ENCODE results near the gene KLK6. TPM values are rescaled to one million over a fixed set of nuclear protein-coding genes. Genes with fewer than 3 reads are reported as not detected.

Gene KLK6
- total and polyA plus RNA-seq, 4 donors = not detected

GRCh38 chr19:50910722-50911121 lies 58.7 kb downstream of the KLK6 start (continued):
- TF ChIP-seq ZBTB33 (IDR thresholded peaks at IDR 0.05) = no peak
- no peak for TF ChIP-seq HNF4A (conservative IDR thresholded peaks at IDR 0.05)

DNA sequence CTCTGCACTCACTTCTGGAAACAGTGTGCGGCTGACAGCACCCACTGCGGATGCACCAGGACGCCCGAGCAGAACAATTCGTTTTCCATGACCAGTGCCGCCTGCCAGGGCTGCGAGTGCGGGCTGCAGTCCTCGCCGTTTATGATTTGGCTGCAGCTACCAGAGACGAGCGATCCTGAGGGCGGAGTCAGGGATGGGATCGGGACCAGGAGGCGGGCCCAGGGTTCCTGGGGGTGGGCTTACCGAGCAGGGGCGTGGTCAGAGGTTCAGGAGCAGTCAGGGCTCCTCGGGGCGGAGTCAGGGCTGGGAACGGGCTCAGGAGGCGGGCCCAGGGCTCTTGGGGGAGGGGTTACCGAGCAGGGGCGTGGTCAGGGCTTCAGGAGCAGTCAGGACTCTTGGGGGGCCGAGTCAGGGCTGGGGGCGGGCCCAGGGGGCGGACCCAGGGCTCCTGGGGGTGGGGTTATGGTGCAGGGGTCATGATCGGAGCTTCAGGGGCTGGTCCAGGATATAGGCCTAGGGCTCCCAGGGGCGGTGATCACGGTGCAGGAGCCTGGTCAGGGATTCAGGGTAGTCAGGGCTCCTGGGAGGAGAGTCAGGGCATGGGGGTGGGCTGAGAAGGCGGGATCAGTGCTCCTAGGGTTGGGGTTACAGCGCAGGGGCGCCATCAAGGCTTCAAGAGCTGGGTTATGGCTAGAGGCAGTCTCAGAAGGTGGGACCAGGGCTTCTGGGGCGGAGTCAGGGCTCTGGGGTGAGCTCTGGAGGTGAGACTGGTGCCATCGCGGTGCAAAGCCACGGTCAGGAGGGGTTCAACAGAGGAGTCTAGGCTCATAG lies 59.9 kb downstream of the KLK6 start:
- no peaks in the 10 kb centered on the region for H3K9me3 ChIP-seq (ENCODE audit: control insufficient read depth in 4 of 4, low read length in 3 of 4)
- H3K4me1 ChIP-seq (ENCODE audit: control insufficient read depth in 4 of 4, insufficient read depth in 4 of 4, low read length in 3 of 4) = no peaks in the 10 kb centered on the region
- H3K4me3 ChIP-seq (ENCODE audit: low read depth in 1 of 3, low read length in 3 of 3) = no peak overlapping the region
- TF ChIP-seq TAF1 (conservative IDR thresholded peaks at IDR 0.05) = no peak
- no peak for TF ChIP-seq SP1 (IDR thresholded peaks at IDR 0.05)
- TF ChIP-seq JUND (IDR thresholded peaks at IDR 0.05) = no peak
- TF ChIP-seq ATF3 (IDR thresholded peaks at IDR 0.05) = no peak
- no peak for TF ChIP-seq EGR1 (IDR thresholded peaks at IDR 0.05; ENCODE audit: low read depth in 2 of 2)
- no peak for TF ChIP-seq HNF4A (conservative IDR thresholded peaks at IDR 0.05)
- no peak for TF ChIP-seq NR2F2 (IDR thresholded peaks at IDR 0.05)
- no peaks in the 10 kb centered on the region for H3K36me3 ChIP-seq (ENCODE audit: control insufficient read depth in 4 of 4, insufficient read depth in 3 of 4, low read depth in 1 of 4, low read length in 3 of 4)
- peaks cover 2 to 14% (median 3%) of the 10 kb centered on the region in 4 donors for H3K27me3 ChIP-seq (ENCODE audit: control insufficient read depth in 4 of 4, insufficient read depth in 4 of 4, low read length in 3 of 4)
- 4% methylated on average over 36 of the region's 36 CpGs for WGBS
- no peak for DNase-seq (ENCODE audit: low spot score)
- no peak overlapping the region for H3K9ac ChIP-seq (ENCODE audit: low read depth in 1 of 2, low read length in 2 of 2)
- H3K27ac ChIP-seq (ENCODE audit: low read depth in 1 of 2, low read length in 2 of 2) = no peak overlapping the region

Other genes starting within 250 kb of the KLK6 start
- gene SHANK1, start 249.8 kb downstream of the KLK6 start, total RNA-seq = under 1 TPM; 0.17 to 0.28 TPM
- gene SHANK1, start 249.8 kb downstream of the KLK6 start, polyA plus RNA-seq = under 1 TPM in 1 of 2 donors, not detected in 1; 0.06 TPM
- gene CLEC11A, start 246.2 kb downstream of the KLK6 start, total RNA-seq = 10 to 100 TPM in 1 of 2 donors, 1 to 10 TPM in 1; 2.6 to 11.0 TPM
- 1 to 10 TPM; 2.4 to 8.5 TPM for gene CLEC11A, start 246.2 kb downstream of the KLK6 start, polyA plus RNA-seq
- gene GPR32, start 199.1 kb downstream of the KLK6 start, total RNA-seq = not detected
- gene GPR32, start 199.1 kb downstream of the KLK6 start, polyA plus RNA-seq = not detected
- gene ACP4, start 179.2 kb downstream of the KLK6 start, total RNA-seq = not detected
- gene ACP4, start 179.2 kb downstream of the KLK6 start, polyA plus RNA-seq = under 1 TPM; 0.06 to 0.19 TPM
- gene KLK1, start 145.8 kb downstream of the KLK6 start, total RNA-seq = not detected
- not detected for gene KLK1, start 145.8 kb downstream of the KLK6 start, polyA plus RNA-seq
- not detected for gene KLK15, start 136.0 kb downstream of the KLK6 start, total RNA-seq
- not detected for gene KLK15, start 136.0 kb downstream of the KLK6 start, polyA plus RNA-seq
- not detected for gene KLK3, start 114.7 kb downstream of the KLK6 start, total RNA-seq
- not detected for gene KLK3, start 114.7 kb downstream of the KLK6 start, polyA plus RNA-seq
- not detected for gene KLK2, start 96.2 kb downstream of the KLK6 start, total RNA-seq
- not detected for gene KLK2, start 96.2 kb downstream of the KLK6 start, polyA plus RNA-seq
- not detected for gene KLK4, start 58.2 kb downstream of the KLK6 start, total RNA-seq
- not detected for gene KLK4, start 58.2 kb downstream of the KLK6 start, polyA plus RNA-seq
- not detected for gene KLK5, start 16.6 kb downstream of the KLK6 start, total RNA-seq
- gene KLK5, start 16.6 kb downstream of the KLK6 start, polyA plus RNA-seq = not detected
- gene KLK7, start 14.3 kb upstream of the KLK6 start, total RNA-seq = not detected
- gene KLK7, start 14.3 kb upstream of the KLK6 start, polyA plus RNA-seq = not detected
- gene KLK8, start 32.0 kb upstream of the KLK6 start, total RNA-seq = not detected
- gene KLK8, start 32.0 kb upstream of the KLK6 start, polyA plus RNA-seq = not detected
- not detected for gene KLK10, start 50.1 kb upstream of the KLK6 start, total RNA-seq
- gene KLK10, start 50.1 kb upstream of the KLK6 start, polyA plus RNA-seq = under 1 TPM in 1 of 2 donors, not detected in 1; 0.06 TPM
- under 1 TPM in 1 of 2 donors, not detected in 1; 0.25 TPM for gene KLK11, start 57.0 kb upstream of the KLK6 start, total RNA-seq
- gene KLK11, start 57.0 kb upstream of the KLK6 start, polyA plus RNA-seq = under 1 TPM in 1 of 2 donors, not detected in 1; 0.07 TPM
- not detected for gene KLK12, start 65.4 kb upstream of the KLK6 start, total RNA-seq
- gene KLK12, start 65.4 kb upstream of the KLK6 start, polyA plus RNA-seq = not detected
- not detected for gene KLK13, start 95.5 kb upstream of the KLK6 start, total RNA-seq
- not detected for gene KLK13, start 95.5 kb upstream of the KLK6 start, polyA plus RNA-seq
- not detected for gene KLK14, start 113.3 kb upstream of the KLK6 start, total RNA-seq
- under 1 TPM in 1 of 2 donors, not detected in 1; 0.06 TPM for gene KLK14, start 113.3 kb upstream of the KLK6 start, polyA plus RNA-seq
- 1 to 10 TPM; 3.4 to 3.7 TPM for gene CTU1, start 138.8 kb upstream of the KLK6 start, total RNA-seq
- 1 to 10 TPM in 1 of 2 donors, under 1 TPM in 1; 0.19 to 1.6 TPM for gene CTU1, start 138.8 kb upstream of the KLK6 start, polyA plus RNA-seq
- 1 to 10 TPM; 4.8 to 5.4 TPM for gene SIGLEC9, start 155.3 kb upstream of the KLK6 start, total RNA-seq
- 1 to 10 TPM; 3.0 to 4.1 TPM for gene SIGLEC9, start 155.3 kb upstream of the KLK6 start, polyA plus RNA-seq
- gene SIGLEC7, start 172.7 kb upstream of the KLK6 start, total RNA-seq = 1 to 10 TPM; 3.2 to 4.7 TPM
- 1 to 10 TPM; 2.7 to 4.8 TPM for gene SIGLEC7, start 172.7 kb upstream of the KLK6 start, polyA plus RNA-seq

All from liver (tissue), 9 donors.